Measurements from ENCODE around the gene TM9SF2. TPM values are rescaled to one million over a fixed set of nuclear protein-coding genes. Genes with fewer than 3 reads are reported as not detected.

The TM9SF2 gene
- total and polyA plus RNA-seq, 2 of the 4 experiments (the other 2 are of a cell fraction), result 46.1 to 85.5 TPM

DNA sequence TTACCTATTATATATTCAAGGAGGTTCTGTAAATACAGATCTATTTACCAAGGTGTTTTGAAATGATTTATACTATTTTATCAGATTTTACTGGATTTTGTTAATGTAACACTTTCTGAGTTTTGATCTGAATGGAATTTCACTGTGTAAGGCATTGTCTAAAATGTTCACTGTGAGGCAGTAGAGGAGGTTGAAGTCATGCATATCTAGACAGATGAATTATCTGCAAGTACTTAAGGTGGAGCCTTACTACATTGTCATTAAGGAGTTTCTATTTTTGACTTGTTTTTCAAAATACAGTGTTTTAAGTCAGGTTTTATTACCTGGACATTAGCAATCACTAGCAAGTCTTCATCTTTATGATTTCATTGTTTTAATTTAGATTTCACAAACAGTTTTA lies 62.1 kb downstream of the TM9SF2 start:
- ATAC-seq (ENCODE audit: low read depth) (no peak), DNase-seq (no peak)
- dilution Hi-C loops (cut with HindIII; ENCODE audit: low sequenced_read_pairs, unreplicated experiment), result no loop called here
- Histone ChIP-seq H2AK5ac (ENCODE audit: low read depth, low read length) (no peak overlapping the region), H3K9ac (ENCODE audit: low read depth, low read length) (no peak overlapping the region), H4K20me1 (ENCODE audit: insufficient read depth, low read length) (peaks cover 3% of the 10 kb centered on the region; the same call in 1 of the 2 replicates), H4K8ac (ENCODE audit: low read depth in 2 of 2, low read length in 2 of 2) (no peak overlapping the region), H3K4me1 (ENCODE audit: control insufficient read depth, insufficient read depth, low read length) (no peaks in the 10 kb centered on the region), H3K36me3 (ENCODE audit: control insufficient read depth, insufficient read depth, low read length) (peaks cover 12% of the 10 kb centered on the region), H3K23ac (ENCODE audit: low read depth, low read length) (no peak overlapping the region), H3K4ac (ENCODE audit: low read depth, low read length) (no peak overlapping the region), H2AFZ (replicated peaks; ENCODE audit: low read length, poor library complexity) (no peak overlapping the region), H4K5ac (ENCODE audit: low read depth, low read length) (no peak overlapping the region), H3K4me3 (ENCODE audit: insufficient read depth, low read depth, low read length) (no peak overlapping the region), H3K9me1 (ENCODE audit: insufficient read depth, low read length) (no peaks in the 10 kb centered on the region; the same call in 1 of the 2 replicates), H3K18ac (ENCODE audit: low read depth, low read length) (no peak overlapping the region), H3K14ac (replicated peaks; ENCODE audit: low read depth, low read length) (no peak overlapping the region), H2BK15ac (ENCODE audit: low read depth, low read length) (no peak overlapping the region), H2BK5ac (ENCODE audit: low read depth, low read length, poor library complexity, severe bottlenecking) (no peak overlapping the region), H3K56ac (ENCODE audit: extremely low read depth, insufficient read depth, low read length) (no peak overlapping the region), H3K27me3 (ENCODE audit: control insufficient read depth, insufficient read depth, low read length) (no peaks in the 10 kb centered on the region), H2BK20ac (ENCODE audit: low read depth, low read length) (no peak overlapping the region), H4K91ac (ENCODE audit: insufficient read depth, low read depth, low read length) (no peak overlapping the region), H3K79me1 (ENCODE audit: low read depth in 1 of 2, low read length in 2 of 2) (peaks cover 0 to 7% of the 10 kb centered on the region in 2 experiments; a peak in 2 of 4 replicates), H2AK9ac (replicated peaks; ENCODE audit: low read depth, low read length, poor library complexity) (no peak overlapping the region), H3K4me2 (ENCODE audit: low read depth, low read length) (no peak overlapping the region), H2BK120ac (ENCODE audit: low read depth, low read length) (no peak overlapping the region), H3K27ac (ENCODE audit: insufficient read depth, low read length) (no peak overlapping the region), H3K9me3 (ENCODE audit: control insufficient read depth, insufficient read depth, low read length) (peaks cover under 1% of the 10 kb centered on the region; the same call in 1 of the 2 replicates)
- POLR2A ChIA-PET (ENCODE audit: unreplicated experiment), result no interaction called here
- TF ChIP-seq, protein P1, sequence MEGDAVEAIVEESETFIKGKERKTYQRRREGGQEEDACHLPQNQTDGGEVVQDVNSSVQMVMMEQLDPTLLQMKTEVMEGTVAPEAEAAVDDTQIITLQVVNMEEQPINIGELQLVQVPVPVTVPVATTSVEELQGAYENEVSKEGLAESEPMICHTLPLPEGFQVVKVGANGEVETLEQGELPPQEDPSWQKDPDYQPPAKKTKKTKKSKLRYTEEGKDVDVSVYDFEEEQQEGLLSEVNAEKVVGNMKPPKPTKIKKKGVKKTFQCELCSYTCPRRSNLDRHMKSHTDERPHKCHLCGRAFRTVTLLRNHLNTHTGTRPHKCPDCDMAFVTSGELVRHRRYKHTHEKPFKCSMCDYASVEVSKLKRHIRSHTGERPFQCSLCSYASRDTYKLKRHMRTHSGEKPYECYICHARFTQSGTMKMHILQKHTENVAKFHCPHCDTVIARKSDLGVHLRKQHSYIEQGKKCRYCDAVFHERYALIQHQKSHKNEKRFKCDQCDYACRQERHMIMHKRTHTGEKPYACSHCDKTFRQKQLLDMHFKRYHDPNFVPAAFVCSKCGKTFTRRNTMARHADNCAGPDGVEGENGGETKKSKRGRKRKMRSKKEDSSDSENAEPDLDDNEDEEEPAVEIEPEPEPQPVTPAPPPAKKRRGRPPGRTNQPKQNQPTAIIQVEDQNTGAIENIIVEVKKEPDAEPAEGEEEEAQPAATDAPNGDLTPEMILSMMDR (conservative IDR thresholded peaks at IDR 0.05; ENCODE audit: low read depth, low read length), result no peak
- no peak for TF ChIP-seq POLR2A (IDR thresholded peaks at IDR 0.05; ENCODE audit: low read depth, low read length)
- no peak for TF ChIP-seq RFX5 (IDR thresholded peaks at IDR 0.05; ENCODE audit: low read depth, low read length)
- TF ChIP-seq CEBPB (IDR thresholded peaks at IDR 0.05; ENCODE audit: low read depth, low read length), result no peak
- no peak for TF ChIP-seq NFE2L2 (IDR thresholded peaks at IDR 0.05; ENCODE audit: low read depth, low read length)
- no peak for TF ChIP-seq RCOR1 (IDR thresholded peaks at IDR 0.05; ENCODE audit: insufficient replicate concordance, low read length)
- no peak for TF ChIP-seq BHLHE40 (IDR thresholded peaks at IDR 0.05; ENCODE audit: low read depth, low read length)
- no peak for TF ChIP-seq MAZ (IDR thresholded peaks at IDR 0.05; ENCODE audit: borderline replicate concordance, low read depth, low read length)
- TF ChIP-seq SMC3 (IDR thresholded peaks at IDR 0.05; ENCODE audit: low read depth, low read length), result no peak
- TF ChIP-seq, protein P2, sequence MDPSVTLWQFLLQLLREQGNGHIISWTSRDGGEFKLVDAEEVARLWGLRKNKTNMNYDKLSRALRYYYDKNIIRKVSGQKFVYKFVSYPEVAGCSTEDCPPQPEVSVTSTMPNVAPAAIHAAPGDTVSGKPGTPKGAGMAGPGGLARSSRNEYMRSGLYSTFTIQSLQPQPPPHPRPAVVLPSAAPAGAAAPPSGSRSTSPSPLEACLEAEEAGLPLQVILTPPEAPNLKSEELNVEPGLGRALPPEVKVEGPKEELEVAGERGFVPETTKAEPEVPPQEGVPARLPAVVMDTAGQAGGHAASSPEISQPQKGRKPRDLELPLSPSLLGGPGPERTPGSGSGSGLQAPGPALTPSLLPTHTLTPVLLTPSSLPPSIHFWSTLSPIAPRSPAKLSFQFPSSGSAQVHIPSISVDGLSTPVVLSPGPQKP (IDR thresholded peaks at IDR 0.05; ENCODE audit: borderline replicate concordance, low read depth, low read length), result no peak
- no peak for TF ChIP-seq MXI1 (IDR thresholded peaks at IDR 0.05; ENCODE audit: borderline replicate concordance, low read depth, low read length)
- in situ Hi-C loops (cut with MboI; ENCODE audit: low sequenced_read_pairs), result no loop called here
- BruUV-seq (replicated peaks), result no TSS peak
- intact Hi-C loops (cut with micrococcal nuclease), result no loop called here
- CTCF ChIA-PET, result no interaction called here
